Measurements from ENCODE around the gene HAPLN3. TPM values are rescaled to one million over a fixed set of nuclear protein-coding genes. Genes with fewer than 3 reads are reported as not detected.

HAPLN3 gene
- total RNA-seq, 2 donors from 2014 or later, result 1.9 to 3.6 TPM

DNA sequence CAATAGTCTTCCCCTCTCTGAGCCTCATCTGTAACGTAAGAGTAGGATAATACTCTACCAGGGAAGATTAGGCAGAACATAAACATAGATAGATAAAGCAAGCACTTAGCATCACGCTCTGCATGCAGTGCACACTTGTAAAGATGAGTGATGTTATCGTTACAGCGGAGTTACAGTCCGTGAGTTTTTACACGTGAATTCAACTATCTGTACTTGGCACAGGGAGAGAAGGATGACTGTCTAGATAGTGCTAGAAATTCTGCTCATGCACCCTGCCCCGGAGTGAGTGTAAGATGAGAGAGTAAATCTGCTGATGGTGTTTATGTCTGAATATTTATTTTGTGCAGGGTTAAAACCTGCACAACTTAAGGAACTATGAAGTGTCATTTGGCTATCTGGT is 35.8 kb downstream of the HAPLN3 start:
- intact Hi-C loops (cut with DNase I), result no loop called here
- Histone ChIP-seq H3K4me1 (no peaks in the 10 kb centered on the region), H3K27me3 (no peaks in the 10 kb centered on the region), H3K4me3 (no peak overlapping the region), H3K27ac (no peak overlapping the region), H3K36me3 (no peaks in the 10 kb centered on the region), H3K9ac (ENCODE audit: low read depth in 2 of 2, low read length in 2 of 2) (no peak overlapping the region), H3K9me3 (no peaks in the 10 kb centered on the region)
- DNase-seq, result no peak
- TF ChIP-seq, protein P1, sequence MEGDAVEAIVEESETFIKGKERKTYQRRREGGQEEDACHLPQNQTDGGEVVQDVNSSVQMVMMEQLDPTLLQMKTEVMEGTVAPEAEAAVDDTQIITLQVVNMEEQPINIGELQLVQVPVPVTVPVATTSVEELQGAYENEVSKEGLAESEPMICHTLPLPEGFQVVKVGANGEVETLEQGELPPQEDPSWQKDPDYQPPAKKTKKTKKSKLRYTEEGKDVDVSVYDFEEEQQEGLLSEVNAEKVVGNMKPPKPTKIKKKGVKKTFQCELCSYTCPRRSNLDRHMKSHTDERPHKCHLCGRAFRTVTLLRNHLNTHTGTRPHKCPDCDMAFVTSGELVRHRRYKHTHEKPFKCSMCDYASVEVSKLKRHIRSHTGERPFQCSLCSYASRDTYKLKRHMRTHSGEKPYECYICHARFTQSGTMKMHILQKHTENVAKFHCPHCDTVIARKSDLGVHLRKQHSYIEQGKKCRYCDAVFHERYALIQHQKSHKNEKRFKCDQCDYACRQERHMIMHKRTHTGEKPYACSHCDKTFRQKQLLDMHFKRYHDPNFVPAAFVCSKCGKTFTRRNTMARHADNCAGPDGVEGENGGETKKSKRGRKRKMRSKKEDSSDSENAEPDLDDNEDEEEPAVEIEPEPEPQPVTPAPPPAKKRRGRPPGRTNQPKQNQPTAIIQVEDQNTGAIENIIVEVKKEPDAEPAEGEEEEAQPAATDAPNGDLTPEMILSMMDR (IDR thresholded peaks at IDR 0.05), result no peak

DNA sequence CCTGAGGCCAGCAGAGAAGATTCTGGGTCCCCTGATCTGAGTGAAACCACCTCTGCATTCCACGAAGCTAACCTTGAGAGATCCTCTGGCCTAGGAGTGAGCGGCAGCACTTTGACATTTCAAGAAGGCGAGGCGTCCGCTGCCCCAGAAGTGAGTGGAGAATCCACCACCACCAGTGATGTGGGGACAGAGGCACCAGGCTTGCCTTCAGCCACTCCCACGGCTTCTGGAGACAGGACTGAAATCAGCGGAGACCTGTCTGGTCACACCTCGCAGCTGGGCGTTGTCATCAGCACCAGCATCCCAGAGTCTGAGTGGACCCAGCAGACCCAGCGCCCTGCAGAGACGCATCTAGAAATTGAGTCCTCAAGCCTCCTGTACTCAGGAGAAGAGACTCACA is 36.4 kb downstream of the HAPLN3 start:
- Histone ChIP-seq H3K27me3 (no peaks in the 10 kb centered on the region), H3K27ac (no peak overlapping the region), H3K36me3 (no peaks in the 10 kb centered on the region), H3K9ac (ENCODE audit: low read depth in 2 of 2, low read length in 2 of 2) (no peak overlapping the region), H3K4me3 (no peak overlapping the region), H3K9me3 (no peaks in the 10 kb centered on the region), H3K4me1 (no peaks in the 10 kb centered on the region)
- intact Hi-C loops (cut with DNase I), result no loop called here
- no peak for DNase-seq
- TF ChIP-seq, protein P1 (IDR thresholded peaks at IDR 0.05), result no peak

DNA sequence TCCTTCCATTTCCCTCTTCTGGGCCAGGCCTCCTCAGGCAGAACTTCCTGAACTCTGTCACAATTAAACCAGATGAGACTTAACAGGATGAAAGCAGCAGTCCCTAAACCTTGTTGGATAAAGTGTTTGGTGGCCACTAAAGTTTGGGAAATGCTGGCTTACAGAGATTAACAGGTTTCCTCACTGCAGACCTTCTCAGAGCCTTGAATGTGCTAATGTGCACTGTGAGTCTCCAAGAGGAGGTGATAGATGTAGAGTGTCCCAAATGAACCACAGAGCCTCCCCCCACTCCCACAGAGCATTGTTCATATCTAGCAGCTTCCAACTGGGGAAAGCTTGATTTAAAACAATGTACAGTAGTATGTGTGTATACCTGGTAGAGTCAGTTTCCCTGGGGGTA is 42.9 kb downstream of the HAPLN3 start:
- Histone ChIP-seq H3K27me3 (no peaks in the 10 kb centered on the region), H3K4me1 (no peaks in the 10 kb centered on the region), H3K9ac (ENCODE audit: low read depth in 2 of 2, low read length in 2 of 2) (no peak overlapping the region), H3K36me3 (no peaks in the 10 kb centered on the region), H3K4me3 (no peak overlapping the region), H3K27ac (no peak overlapping the region), H3K9me3 (no peaks in the 10 kb centered on the region)
- DNase-seq, result no peak
- TF ChIP-seq, protein P1 (IDR thresholded peaks at IDR 0.05), result no peak
- intact Hi-C loops (cut with DNase I), result no loop called here

DNA sequence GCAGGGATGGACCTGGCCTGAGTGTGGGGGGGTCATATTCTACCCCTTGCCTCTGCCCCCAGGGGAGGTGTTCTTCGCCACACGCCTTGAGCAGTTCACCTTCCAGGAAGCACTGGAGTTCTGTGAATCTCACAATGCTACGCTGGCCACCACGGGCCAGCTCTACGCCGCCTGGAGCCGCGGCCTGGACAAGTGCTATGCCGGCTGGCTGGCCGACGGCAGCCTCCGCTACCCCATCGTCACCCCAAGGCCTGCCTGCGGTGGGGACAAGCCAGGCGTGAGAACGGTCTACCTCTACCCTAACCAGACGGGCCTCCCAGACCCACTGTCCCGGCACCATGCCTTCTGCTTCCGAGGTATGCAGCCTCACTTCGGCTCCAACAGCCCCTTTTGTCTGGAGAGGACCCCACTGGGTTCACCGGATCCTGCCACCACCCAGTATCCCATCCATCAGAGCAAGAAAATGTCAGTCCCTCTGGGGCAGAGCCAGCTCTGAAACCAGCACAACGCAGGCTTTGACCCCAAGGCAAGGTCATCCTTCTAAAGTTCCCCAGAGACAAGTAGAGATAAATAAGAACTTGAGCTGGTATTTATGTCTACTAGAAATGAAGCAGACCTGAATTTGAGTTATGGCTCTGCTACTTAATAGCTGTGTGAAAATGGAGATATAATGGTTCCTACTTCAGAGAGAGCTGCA is 45.8 kb downstream of the HAPLN3 start:
- H3K9ac ChIP-seq (ENCODE audit: low read depth in 2 of 2, low read length in 2 of 2), result no peak overlapping the region

DNA sequence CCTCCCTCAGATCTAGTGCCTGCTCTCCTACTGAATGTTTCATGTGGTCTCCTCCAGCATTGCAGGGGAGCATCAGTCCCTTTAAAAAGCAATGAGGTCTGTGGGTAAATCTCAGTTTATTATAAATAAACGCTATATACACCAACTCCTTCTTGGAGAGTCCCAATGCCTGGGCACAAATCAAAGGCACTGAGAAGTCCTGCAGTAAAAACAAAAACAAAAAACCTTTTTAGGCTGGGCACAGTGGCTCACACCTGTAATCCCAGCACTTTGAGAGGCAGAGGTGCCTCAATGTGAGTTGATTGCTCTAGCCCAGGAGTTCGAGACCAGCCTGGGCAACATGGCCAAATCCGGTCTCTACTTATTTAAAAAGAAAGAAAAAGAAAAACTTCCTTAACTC is 47.1 kb downstream of the HAPLN3 start:
- H3K36me3 ChIP-seq, result no peaks in the 10 kb centered on the region
- TF ChIP-seq, protein P1 (IDR thresholded peaks at IDR 0.05), result no peak
- no peak overlapping the region for H3K27ac ChIP-seq
- no peak for DNase-seq
- no peaks in the 10 kb centered on the region for H3K27me3 ChIP-seq
- no peaks in the 10 kb centered on the region for H3K9me3 ChIP-seq
- H3K4me3 ChIP-seq, result no peak overlapping the region
- intact Hi-C loops (cut with DNase I), result no loop called here
- no peaks in the 10 kb centered on the region for H3K4me1 ChIP-seq
- H3K9ac ChIP-seq (ENCODE audit: low read depth in 2 of 2, low read length in 2 of 2), result no peak overlapping the region

More for the DNA sequence above, 45.8 kb downstream of the HAPLN3 start:
- TF ChIP-seq, protein P1 (IDR thresholded peaks at IDR 0.05), result no peak
- Histone ChIP-seq H3K36me3 (no peaks in the 10 kb centered on the region), H3K9me3 (no peaks in the 10 kb centered on the region), H3K4me3 (no peak overlapping the region), H3K27me3 (no peaks in the 10 kb centered on the region), H3K27ac (no peak overlapping the region), H3K4me1 (no peaks in the 10 kb centered on the region)
- DNase-seq, result no peak
- intact Hi-C loops (cut with DNase I), result no loop called here
